HepG2 (cell line): Measurements from ENCODE around the gene AK6. TPM values are rescaled to one million over a fixed set of nuclear protein-coding genes. Genes with fewer than 3 reads are reported as not detected.

ENCODE experiments used
- ATAC-seq: fragments of 200-7000 bp; cut with Tn5 transposase; 3 replicates; pipeline ENCODE4 v1.9.1; 2020; ENCODE audit warnings: mild to moderate bottlenecking, moderate library complexity
- BruUV-seq: library from RNA; stranded (reverse); fragments of 400-500 nt; replicated peaks from 2 replicates; lab custom pipeline; 2021; lab: Mats Ljungman, UMichigan
- CTCF ChIA-PET: fragments of 300-600 bp; formaldehyde crosslinking; extraction: SDS; loops from one replicate; lab custom pipeline; 2021; ENCODE audit warnings: low total read pairs, inconsistent platforms, low intra/inter-chr PET ratio; lab: Yijun Ruan, JAX
- POLR2A ChIA-PET: fragments of 350-600 bp; sonication (Branson Sonifier 250); formaldehyde crosslinking; loops from one replicate; lab custom pipeline; 2020; ENCODE audit warnings: antibody characterized with exemption, inconsistent platforms; lab: Yijun Ruan, JAX
- DNase-seq: peaks from one replicate; pipeline ENCODE4 v3.0.0-alpha.2; 2015; ENCODE audit warnings: low spot score
- FAIRE-seq: peaks from 3 replicates; lab custom pipeline; 2011; peaks lifted over from hg19 to GRCh38; lab: Jason Lieb, UNC
- H2AFZ ChIP-seq: one replicate; pipeline ENCODE4 v1.6.1; 2011; ENCODE audit warnings: low read length, inconsistent platforms
- H3K27ac ChIP-seq: fragments of 300-600 bp; 3 replicates; pipeline ENCODE4 v1.8.0; 2011; ENCODE audit warnings: mixed run types, mild to moderate bottlenecking, mixed read lengths, low read length, inconsistent platforms; ENCODE audit not compliant: insufficient read depth; ENCODE audit errors: extremely low read length
- H3K27me3 ChIP-seq, 2 experiments: fragments of 200-600 bp in 1 of 2; 2 replicates in 1 of 2; 3 replicates in 1 of 2; pipeline versions ENCODE4 v1.6.0 to v1.8.0; 2011; ENCODE audit warnings: low read length in 2 of 2, mild to moderate bottlenecking in 2 of 2, moderate library complexity in 2 of 2, inconsistent platforms in 1 of 2; ENCODE audit not compliant: insufficient read depth in 2 of 2, control insufficient read depth in 1 of 2
- H3K36me3 ChIP-seq, 2 experiments: fragments of 200-600 bp in 1 of 2; replicated peaks in 1 of 2; 2 replicates in 1 of 2; 3 replicates in 1 of 2; pipeline versions ENCODE4 v1.5.1 to v1.8.0; 2011; ENCODE audit warnings: low read length in 2 of 2, inconsistent platforms in 1 of 2; ENCODE audit not compliant: insufficient read depth in 2 of 2, control insufficient read depth in 1 of 2
- H3K4me1 ChIP-seq: 2 replicates; pipeline ENCODE4 v1.5.1; 2012; ENCODE audit warnings: low read length, inconsistent platforms; ENCODE audit not compliant: insufficient read depth
- H3K4me2 ChIP-seq: 2 replicates; pipeline ENCODE4 v1.6.0; 2011; ENCODE audit warnings: low read depth, low read length, inconsistent platforms
- H3K4me3 ChIP-seq, 3 experiments: fragments of 200-600 bp in 1 of 3; sonication (generic), shearing (Covaris generic) in 1 of 3; replicated peaks in 1 of 3; 2 replicates each; pipeline ENCODE4 v1.5.1; 2011 to 2016; ENCODE audit warnings: low read length in 3 of 3, inconsistent platforms in 2 of 3, low read depth in 2 of 3, mild to moderate bottlenecking in 2 of 3, control low read depth in 1 of 3, mixed read lengths in 1 of 3; ENCODE audit not compliant: insufficient read depth in 1 of 3
- H3K79me2 ChIP-seq: one replicate; pipeline ENCODE4 v1.6.1; 2011; ENCODE audit warnings: low read length, inconsistent platforms; ENCODE audit not compliant: insufficient read depth
- H3K9ac ChIP-seq: 2 replicates; pipeline ENCODE4 v1.6.0; 2011; ENCODE audit warnings: mild to moderate bottlenecking, low read depth, low read length, inconsistent platforms; ENCODE audit not compliant: insufficient read depth
- H3K9me3 ChIP-seq: 2 replicates; pipeline ENCODE4 v1.5.1; 2012; ENCODE audit warnings: mild to moderate bottlenecking, low read length
- H4K20me1 ChIP-seq: 2 replicates; pipeline ENCODE4 v1.6.0; 2011; ENCODE audit warnings: inconsistent platforms, mild to moderate bottlenecking, low read length, moderate library complexity; ENCODE audit not compliant: insufficient read depth
- CC2D1A ChIP-seq: sonication (generic); formaldehyde crosslinking; IDR thresholded peaks from 2 replicates; pipeline ENCODE4 v1.8.1; 2023; ENCODE audit warnings: mild to moderate bottlenecking, missing genetic modification reagents
- CEBPG ChIP-seq: IDR thresholded peaks from 2 replicates; pipeline ENCODE4 v1.6.1; 2016
- ERF ChIP-seq: IDR thresholded peaks from 2 replicates; pipeline ENCODE4 v1.6.1; 2018; ENCODE audit warnings: missing biosample characterization, missing genetic modification reagents
- PBX2 ChIP-seq: IDR thresholded peaks from 2 replicates; pipeline ENCODE4 v1.6.1; 2016; ENCODE audit warnings: control low read depth
- REL ChIP-seq: sonication (generic); formaldehyde crosslinking; conservative IDR thresholded peaks from 2 replicates; pipeline ENCODE4 v1.8.0; 2022; ENCODE audit warnings: mild to moderate bottlenecking, missing genetic modification reagents, moderate library complexity
- SNAPC4 ChIP-seq: sonication (generic); formaldehyde crosslinking; IDR thresholded peaks from 2 replicates; pipeline ENCODE4 v1.4.0; 2020; ENCODE audit warnings: mild to moderate bottlenecking, missing genetic modification reagents
- STAT5B ChIP-seq: sonication (generic); formaldehyde crosslinking; IDR thresholded peaks from 2 replicates; pipeline ENCODE4 v1.4.0; 2020; ENCODE audit warnings: missing genetic modification reagents
- TRIM24 ChIP-seq: sonication (generic); formaldehyde crosslinking; IDR thresholded peaks from 2 replicates; pipeline ENCODE4 v1.8.0; 2022; ENCODE audit warnings: mild to moderate bottlenecking, missing genetic modification reagents
- ZNF263 ChIP-seq: sonication (generic); formaldehyde crosslinking; IDR thresholded peaks from 2 replicates; pipeline ENCODE4 v1.4.0; 2020; ENCODE audit warnings: missing genetic modification reagents
- ZNF577 ChIP-seq: sonication (generic); formaldehyde crosslinking; IDR thresholded peaks from 2 replicates; pipeline ENCODE4 v1.4.0; 2020; ENCODE audit warnings: mild to moderate bottlenecking, low read depth, missing genetic modification reagents, borderline replicate concordance
- ZNF7 ChIP-seq: IDR thresholded peaks from 2 replicates; pipeline ENCODE4 v1.6.1; 2016; ENCODE audit warnings: missing biosample characterization, missing genetic modification reagents
- ZNF773 ChIP-seq: sonication (generic); formaldehyde crosslinking; IDR thresholded peaks from 2 replicates; pipeline ENCODE4 v1.4.0; 2020; ENCODE audit warnings: missing genetic modification reagents, borderline replicate concordance
- WGBS: methylation state at CpG from one replicate; pipeline ENCODE4 v1.1.6; 2017; ENCODE audit warnings: low lambda C conversion rate; 5-methylcytosine and 5-hydroxymethylcytosine counted together
- in situ Hi-C: cut with HindIII; loops from 2 replicates; pipeline ENCODE4 v1.10.0; 2017; ENCODE audit warnings: low pct_unique_long_range_greater_than_20kb; ENCODE audit not compliant: extremely low pct_ligation_motif_present
- intact Hi-C: fragments of 100-400 bp; cut with micrococcal nuclease; formaldehyde crosslinking; loops from one replicate; pipeline ENCODE4 v1.10.0; 2022; ENCODE audit not compliant: unreplicated experiment
- polyA plus RNA-seq, 8 experiments: library from polyadenylated mRNA; depleted of rRNA in 3 of 8; stranded (reverse) in 7 of 8; unstranded in 1 of 8; fragments of >200 nt; fragmentation: Illumina TruSeq in 4 of 8; extraction: Trizol in 4 of 8; gene quantifications; 2 replicates each; pipeline versions ENCODE4 v1.2.1 to v1.2.3, GENCODE V29; 2011 to 2016; ENCODE audit warnings: low read depth in 4 of 8, missing spikeins in 1 of 8, mixed read lengths in 1 of 8; ENCODE audit not compliant: insufficient read depth in 1 of 8
- total RNA-seq, 5 experiments: library from RNA; depleted of rRNA; stranded (reverse); fragments of >200 nt; fragmentation: Illumina TruSeq; extraction: Trizol; gene quantifications; 2 replicates each; pipeline ENCODE4 v1.2.3, GENCODE V29; 2016; ENCODE audit warnings: low read depth in 1 of 5
- TF ChIP-seq, protein P1 (sequence below): sonication (generic); formaldehyde crosslinking; IDR thresholded peaks from 2 replicates; pipeline ENCODE4 v1.4.0; 2020; ENCODE audit warnings: missing genetic modification reagents

The AK6 gene
- total and polyA plus RNA-seq, 2 of the 13 experiments (the other 11 are each of a cell fraction or from before 2014, with no cell fraction given) = 31.1 to 77.2 TPM

- no peak overlapping the region for H2AFZ ChIP-seq
- ChIA-PET CTCF (no interaction called here), POLR2A (no interaction called here)
- ATAC-seq (no peak), FAIRE-seq (no peak), DNase-seq (no peak)
- no peaks in the 10 kb centered on the region for H4K20me1 ChIP-seq
- H3K4me2 ChIP-seq = no peak overlapping the region
- in situ Hi-C loops (no loop called here), intact Hi-C loops (no loop called here)
- peaks cover 39% of the 10 kb centered on the region for H3K79me2 ChIP-seq
- 98% methylated on average over 3 of the region's 3 CpGs for WGBS
- H3K9me3 ChIP-seq = no peaks in the 10 kb centered on the region
- H3K9ac ChIP-seq = no peak overlapping the region
- no peak overlapping the region for H3K27ac ChIP-seq
- H3K4me1 ChIP-seq = no peaks in the 10 kb centered on the region
- no peak overlapping the region for H3K4me3 ChIP-seq
- H3K36me3 ChIP-seq = peaks cover 9 to 45% of the 10 kb centered on the region in 2 experiments
- BruUV-seq = no TSS peak
- H3K27me3 ChIP-seq = no peaks in the 10 kb centered on the region
- TF ChIP-seq ZNF773 (CRISPR knock-in tag) (no peak), STAT5B (CRISPR knock-in tag) (no peak), ZNF263 (no peak), PBX2 (CRISPR knock-in tag) (no peak)
- TF ChIP-seq, all 625 proteins: peak for 0
These were observed 9.6 kb downstream of the AK6 start for GRCh38 chr5:69359699-69360098.

DNA sequence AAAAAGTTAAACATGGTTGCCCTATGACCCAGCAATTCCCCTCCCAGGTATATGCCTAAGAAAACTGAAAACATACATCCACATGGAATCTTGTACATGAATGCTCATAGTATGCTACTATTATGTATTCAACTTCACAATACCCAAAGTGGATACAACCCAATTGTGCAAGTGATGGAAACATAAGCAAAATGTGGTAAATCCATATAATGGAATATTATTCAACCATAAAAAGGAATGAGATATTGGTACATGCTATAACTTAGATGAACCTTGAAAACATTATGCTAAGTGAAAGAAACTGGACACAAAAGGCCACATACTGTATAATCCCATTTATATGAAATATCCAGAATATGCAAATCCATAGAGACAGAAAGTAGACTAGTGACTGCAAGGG lies 18.7 kb downstream of the AK6 start:
- in situ Hi-C loops (no loop called here), intact Hi-C loops (no loop called here)
- FAIRE-seq (no peak), ATAC-seq (no peak), DNase-seq (no peak)
- H3K9me3 ChIP-seq = no peaks in the 10 kb centered on the region
- ChIA-PET POLR2A (no interaction called here), CTCF (no interaction called here)
- no peak overlapping the region for H3K4me2 ChIP-seq
- H3K36me3 ChIP-seq = peaks cover 4 to 34% of the 10 kb centered on the region in 2 experiments; a peak in 4 of 5 replicates
- BruUV-seq = no TSS peak
- H2AFZ ChIP-seq = no peak overlapping the region
- H3K27ac ChIP-seq = no peak overlapping the region
- H3K4me1 ChIP-seq = no peaks in the 10 kb centered on the region
- no peak overlapping the region for H3K4me3 ChIP-seq
- H3K9ac ChIP-seq = no peak overlapping the region
- no peaks in the 10 kb centered on the region for H3K79me2 ChIP-seq
- no peaks in the 10 kb centered on the region for H3K27me3 ChIP-seq
- H4K20me1 ChIP-seq = no peaks in the 10 kb centered on the region
- TF ChIP-seq TRIM24 (CRISPR knock-in tag) (no peak), SNAPC4 (CRISPR knock-in tag) (no peak), ZNF577 (no peak), ERF (CRISPR knock-in tag) (no peak), CEBPG (CRISPR knock-in tag) (no peak), ZNF7 (no peak), REL (CRISPR knock-in tag) (no peak), CC2D1A (no peak)
- TF ChIP-seq, protein P1, sequence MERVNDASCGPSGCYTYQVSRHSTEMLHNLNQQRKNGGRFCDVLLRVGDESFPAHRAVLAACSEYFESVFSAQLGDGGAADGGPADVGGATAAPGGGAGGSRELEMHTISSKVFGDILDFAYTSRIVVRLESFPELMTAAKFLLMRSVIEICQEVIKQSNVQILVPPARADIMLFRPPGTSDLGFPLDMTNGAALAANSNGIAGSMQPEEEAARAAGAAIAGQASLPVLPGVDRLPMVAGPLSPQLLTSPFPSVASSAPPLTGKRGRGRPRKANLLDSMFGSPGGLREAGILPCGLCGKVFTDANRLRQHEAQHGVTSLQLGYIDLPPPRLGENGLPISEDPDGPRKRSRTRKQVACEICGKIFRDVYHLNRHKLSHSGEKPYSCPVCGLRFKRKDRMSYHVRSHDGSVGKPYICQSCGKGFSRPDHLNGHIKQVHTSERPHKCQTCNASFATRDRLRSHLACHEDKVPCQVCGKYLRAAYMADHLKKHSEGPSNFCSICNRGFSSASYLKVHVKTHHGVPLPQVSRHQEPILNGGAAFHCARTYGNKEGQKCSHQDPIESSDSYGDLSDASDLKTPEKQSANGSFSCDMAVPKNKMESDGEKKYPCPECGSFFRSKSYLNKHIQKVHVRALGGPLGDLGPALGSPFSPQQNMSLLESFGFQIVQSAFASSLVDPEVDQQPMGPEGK (CRISPR knock-in tag) = no peak
